GM19043 (cell line): ENCODE results near the gene DERL3.

ENCODE experiments used
- ATAC-seq: cut with Tn5 transposase; IDR thresholded peaks from one replicate; pipeline ENCODE4 v1.9.1; 2021; ENCODE audit warnings: low read depth; ENCODE audit not compliant: unreplicated experiment

The DERL3 gene

GRCh38 chr22:23847991-23848864 lies 9.4 kb upstream of the DERL3 start:
- no peak for ATAC-seq

- no peak for ATAC-seq
Observed at GRCh38 chr22:23847310-23847920, 8.6 kb upstream of the DERL3 start.

- ATAC-seq = no peak
Observed at GRCh38 chr22:23846081-23846469, 7.3 kb upstream of the DERL3 start.

GRCh38 chr22:23845265-23846080 lies 6.7 kb upstream of the DERL3 start:
- ATAC-seq = no peak

- no peak for ATAC-seq
Observed at GRCh38 chr22:23844739-23845202, 6.0 kb upstream of the DERL3 start.

- no peak for ATAC-seq
Observed at GRCh38 chr22:23842599-23842998, 3.8 kb upstream of the DERL3 start.

- no peak for ATAC-seq
Observed at GRCh38 chr22:23841736-23842445, 3.1 kb upstream of the DERL3 start.

- ATAC-seq = no peak
Observed at GRCh38 chr22:23841292-23841691, 2.5 kb upstream of the DERL3 start.

- no peak for ATAC-seq
Observed at GRCh38 chr22:23840026-23840425, 1.2 kb upstream of the DERL3 start.

- no peak for ATAC-seq
Observed at GRCh38 chr22:23837911-23838680, 710 bp downstream of the DERL3 start.

- no peak for ATAC-seq
Observed at GRCh38 chr22:23837496-23837859, 1.3 kb downstream of the DERL3 start.

- ATAC-seq = no peak
Observed at GRCh38 chr22:23836692-23837495, 1.9 kb downstream of the DERL3 start.

- ATAC-seq = no peak
Observed at GRCh38 chr22:23836281-23836680, 2.5 kb downstream of the DERL3 start.

GRCh38 chr22:23835484-23836144 lies 3.2 kb downstream of the DERL3 start:
- ATAC-seq = no peak

GRCh38 chr22:23834793-23835483 lies 3.9 kb downstream of the DERL3 start:
- ATAC-seq = no peak

GRCh38 chr22:23834406-23834792 lies 4.4 kb downstream of the DERL3 start:
- no peak for ATAC-seq

GRCh38 chr22:23833911-23834317 lies 4.9 kb downstream of the DERL3 start:
- no peak for ATAC-seq
